M059J (cell line): ENCODE results near the gene DDT. TPM values are rescaled to one million over a fixed set of nuclear protein-coding genes. Genes with fewer than 3 reads are reported as not detected.
"Not testable (repeated sequence)": the region's sequence is repeated elsewhere in the genome, so short reads cannot be mapped to it uniquely, and the experiment has no call there.

Experiments
- DNase-seq: peaks from one replicate; pipeline ENCODE4 v3.0.0-alpha.2; 2012; ENCODE audit warnings: low read depth
- total RNA-seq: library from RNA; depleted of rRNA; stranded (reverse); fragments of >200 nt; shearing (Covaris generic); gene quantifications from 2 replicates; pipeline ENCODE4 v1.2.3, GENCODE V29; 2014

The DDT gene
- total RNA-seq, 1 experiment from 2014 or later: 197 TPM

DNA sequence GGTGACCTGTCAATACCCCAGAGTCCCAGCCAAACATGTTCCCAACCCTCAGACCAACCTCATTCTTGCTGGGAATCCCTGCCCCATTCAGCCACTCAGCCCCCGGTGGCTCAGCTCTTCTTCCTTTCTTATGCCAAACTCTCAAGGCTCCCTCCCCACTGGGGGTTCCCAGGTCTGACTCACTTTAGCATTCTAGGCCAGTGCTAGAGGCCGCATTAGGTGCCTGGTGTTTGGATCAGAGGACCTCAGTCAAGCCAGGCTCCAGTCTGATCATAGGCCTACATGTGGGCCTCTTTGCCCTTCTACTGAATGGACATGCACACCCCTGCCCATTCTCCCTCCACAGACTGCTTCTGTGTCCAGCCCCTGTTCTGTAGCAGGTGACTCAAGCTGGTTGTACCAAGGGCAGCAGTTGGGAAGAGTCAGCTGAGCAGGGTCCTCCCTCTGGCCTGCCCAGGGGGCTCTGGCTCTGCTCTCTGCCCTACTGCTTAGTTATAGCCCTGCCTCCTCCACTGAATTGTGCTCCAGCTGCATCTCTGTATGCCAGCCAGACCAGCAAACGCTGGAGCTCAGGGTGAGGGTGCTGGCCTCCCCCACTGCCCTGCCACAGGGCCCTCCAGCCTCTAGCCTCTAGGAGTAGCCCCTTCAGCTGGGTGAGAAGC is 15.5 kb upstream of the DDT start:
- DNase-seq: peak; percentile 30

- DNase-seq: not testable (repeated sequence)
Observed at GRCh38 chr22:23986538-23987178, 12.4 kb upstream of the DDT start.

DNA sequence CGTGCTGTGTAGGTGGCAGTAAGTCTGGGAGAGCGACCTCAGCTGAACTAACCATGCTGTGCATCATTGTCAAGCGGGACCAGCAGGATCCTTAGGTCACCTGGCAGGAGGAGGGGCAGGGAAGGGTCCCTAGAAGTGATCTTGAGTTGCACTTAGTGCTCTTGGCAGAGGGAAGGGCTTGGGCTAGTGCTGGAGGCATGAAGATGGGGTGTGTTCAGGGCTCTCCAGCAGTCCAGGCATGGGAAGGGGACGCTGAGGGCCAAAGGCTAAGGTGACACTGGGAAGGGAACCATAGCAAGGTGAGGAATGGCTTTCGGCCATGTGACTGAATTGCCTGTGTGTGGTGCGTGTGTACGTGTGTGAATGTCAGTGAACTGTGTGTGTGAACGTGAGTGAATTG is 11.8 kb upstream of the DDT start:
- DNase-seq: not testable (repeated sequence)

DNA sequence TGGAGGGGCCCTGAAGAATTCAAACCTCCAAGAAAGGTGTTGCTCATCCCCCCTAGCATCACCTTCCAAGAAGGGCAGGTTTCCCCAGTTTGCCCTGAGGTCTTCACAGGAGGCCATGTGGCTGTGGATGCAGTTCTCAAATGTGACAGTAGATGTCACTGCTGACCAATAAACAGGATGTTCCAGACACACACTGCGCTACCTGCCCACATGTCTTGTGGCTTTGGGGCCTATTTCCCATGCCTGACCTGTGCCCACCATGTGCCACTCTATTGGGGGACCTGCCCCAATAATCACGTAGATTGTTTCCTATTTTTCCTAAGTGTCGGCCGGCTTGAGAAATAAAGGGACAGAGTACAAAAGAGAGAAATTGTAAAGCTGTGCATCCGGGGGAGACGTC is 10.2 kb upstream of the DDT start:
- peak; percentile 50 for DNase-seq

- not testable (repeated sequence) for DNase-seq
Observed at GRCh38 chr22:23980567-23980966, 6.3 kb upstream of the DDT start.

GRCh38 chr22:23979557-23980240 is 5.5 kb upstream of the DDT start, which contains the start of gene GSTT2:
TSS of gene GSTT2 (plus strand) at chr22:23980134.
- not testable (repeated sequence) for DNase-seq

DNA sequence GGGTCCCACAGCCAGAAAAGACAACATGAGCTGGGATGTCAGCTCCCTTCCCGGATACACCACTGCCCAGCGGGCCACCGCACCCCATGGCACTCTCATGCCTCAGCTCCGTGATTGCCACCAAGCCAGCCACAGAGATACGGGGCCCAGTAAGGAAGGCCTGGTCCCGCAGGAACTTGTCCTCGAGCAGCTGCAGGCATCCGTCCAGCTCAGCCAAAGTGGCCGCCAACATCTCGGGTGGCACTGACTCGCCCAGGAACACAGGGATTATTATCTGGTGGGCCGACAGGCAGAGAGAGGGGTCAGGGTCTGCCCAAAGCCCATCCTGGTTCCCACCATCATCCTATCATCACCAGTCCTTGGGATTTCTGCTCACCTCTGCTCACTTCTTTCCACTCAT is 3.1 kb upstream of the DDT start:
- not testable (repeated sequence) for DNase-seq

GRCh38 chr22:23974836-23975352 is 653 bp upstream of the DDT start:
- not testable (repeated sequence) for DNase-seq

GRCh38 chr22:23971927-23972326 is 2.3 kb downstream of the DDT start:
- not testable (repeated sequence) for DNase-seq

GRCh38 chr22:23970816-23971486 is 3.3 kb downstream of the DDT start:
- no peak for DNase-seq

DNA sequence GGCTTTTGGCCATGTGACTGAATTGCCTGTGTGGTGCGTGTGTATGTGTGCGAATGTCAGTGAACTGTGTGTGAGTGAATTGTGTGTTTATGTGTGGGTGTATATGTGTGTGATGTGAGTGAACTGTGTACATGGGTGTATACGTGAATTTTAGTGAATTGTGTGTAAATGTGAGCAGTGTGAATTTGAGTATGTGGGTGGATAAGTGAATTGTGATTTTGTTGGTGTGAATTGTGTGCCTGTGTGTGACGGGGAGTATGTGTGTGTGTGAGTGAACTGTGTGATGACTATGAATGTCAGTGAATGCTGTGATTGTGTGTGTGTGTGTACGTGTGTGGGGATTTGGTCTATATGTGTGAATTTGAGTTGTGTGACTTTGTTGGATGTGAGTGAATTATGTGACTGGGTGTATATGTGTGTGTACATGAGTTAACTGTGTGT is 4.0 kb downstream of the DDT start:
- no peak for DNase-seq

DNA sequence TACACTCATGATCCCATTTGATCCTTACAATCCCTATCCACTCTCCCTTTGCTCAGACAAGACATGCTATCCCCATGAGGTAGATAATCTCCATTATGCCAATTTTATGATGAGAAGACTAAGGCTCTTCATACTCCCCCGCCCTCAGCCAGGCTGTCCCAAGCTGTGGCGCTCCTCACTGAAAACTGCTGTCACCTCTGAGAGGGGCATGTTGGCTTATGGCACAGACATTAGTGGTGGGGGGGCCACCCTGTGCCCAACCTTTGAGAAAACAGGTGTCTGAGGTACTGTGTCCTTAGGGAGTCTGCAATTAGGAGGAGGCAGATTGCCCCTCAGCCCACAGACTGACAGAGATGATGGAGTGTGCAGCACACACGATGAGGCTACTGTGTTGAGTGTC is 5.2 kb downstream of the DDT start:
- no peak for DNase-seq

- not testable (repeated sequence) for DNase-seq
Observed at GRCh38 chr22:23966568-23966967, 7.7 kb downstream of the DDT start, which contains the start of gene DDTL. TSS of gene DDTL (plus strand) at chr22:23966888. CDS start at chr22:23966915, 27 bp downstream.

DNA sequence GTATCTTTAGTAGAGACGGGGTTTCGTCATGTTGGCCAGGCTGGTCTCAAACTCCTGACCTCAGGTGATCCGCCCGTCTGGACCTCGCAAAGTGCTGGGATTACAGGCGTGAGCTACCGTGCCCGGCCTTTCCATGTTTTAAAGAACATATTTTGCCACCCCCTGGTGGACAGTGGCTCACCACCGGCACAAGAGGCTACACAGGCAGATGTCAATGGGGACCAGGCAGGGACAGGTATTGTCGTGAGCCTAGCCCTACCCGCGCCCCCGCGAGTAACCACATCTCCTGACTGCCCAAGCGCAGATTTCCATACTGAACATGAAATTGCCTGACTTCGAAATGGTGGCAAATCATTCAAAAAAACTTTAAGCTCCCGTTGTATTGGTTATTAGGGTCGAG is 8.1 kb downstream of the DDT start:
- DNase-seq: not testable (repeated sequence)

GRCh38 chr22:23961084-23961771 is 13.0 kb downstream of the DDT start, which contains the start of gene GSTT2B:
TSS of gene GSTT2B (minus strand) at chr22:23961195. CDS start at chr22:23961131, 64 bp downstream.
- DNase-seq: not testable (repeated sequence)

- peak; percentile 54 for DNase-seq
Observed at GRCh38 chr22:23956301-23956900, 17.8 kb downstream of the DDT start.

DNA sequence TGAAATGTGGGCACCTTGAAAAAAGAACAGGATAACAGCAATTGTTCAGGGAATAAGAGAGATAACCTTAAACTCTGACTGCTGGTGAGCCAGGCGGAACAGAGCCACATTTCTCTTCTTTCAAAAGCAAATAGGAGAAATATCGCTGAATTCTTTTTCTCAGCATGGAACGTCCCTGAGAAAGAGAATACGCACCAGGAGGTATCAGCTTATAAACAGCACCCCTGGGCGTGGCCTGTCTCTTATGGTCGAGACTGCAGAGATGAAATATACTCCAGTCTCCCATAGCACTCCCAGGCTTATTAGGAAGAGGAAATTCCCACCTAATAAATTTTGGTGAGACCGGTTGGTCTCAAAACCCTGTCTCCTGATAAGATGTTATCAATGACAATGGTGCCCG is 18.4 kb downstream of the DDT start:
- DNase-seq: not testable (repeated sequence)

DNA sequence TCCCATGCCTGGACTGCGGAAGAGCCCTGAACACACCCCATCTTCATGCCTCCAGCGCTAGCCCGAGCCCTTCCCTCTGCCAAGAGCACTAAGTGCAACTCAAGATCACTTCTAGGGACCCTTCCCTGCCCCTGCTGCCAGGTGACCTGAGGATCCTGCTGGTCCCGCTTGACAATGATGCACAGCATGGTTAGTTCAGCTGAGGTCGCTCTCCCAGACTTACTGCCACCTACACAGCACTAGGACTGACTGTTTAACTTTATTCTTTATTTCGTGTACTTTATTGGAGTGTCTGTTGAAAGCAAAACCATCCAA is 19.3 kb downstream of the DDT start:
- not testable (repeated sequence) for DNase-seq

GRCh38 chr22:23954193-23954990 is 19.8 kb downstream of the DDT start:
- not testable (repeated sequence) for DNase-seq

- DNase-seq: not testable (repeated sequence)
Observed at GRCh38 chr22:23953485-23953884, 20.8 kb downstream of the DDT start.
